GM19239 (cell line): Measurements from ENCODE around the gene TMEM80.
"Not testable (repeated sequence)": the region's sequence is repeated elsewhere in the genome, so short reads cannot be mapped to it uniquely, and the experiment has no call there.

ENCODE experiments used
- DNase-seq: peaks from one replicate; pipeline ENCODE4 v3.0.0; 2011; ENCODE audit warnings: low spot score; ENCODE audit not compliant: insufficient read length
- FAIRE-seq: peaks from 2 replicates; lab custom pipeline; 2011; peaks lifted over from hg19 to GRCh38; lab: Jason Lieb, UNC

The TMEM80 gene

DNA sequence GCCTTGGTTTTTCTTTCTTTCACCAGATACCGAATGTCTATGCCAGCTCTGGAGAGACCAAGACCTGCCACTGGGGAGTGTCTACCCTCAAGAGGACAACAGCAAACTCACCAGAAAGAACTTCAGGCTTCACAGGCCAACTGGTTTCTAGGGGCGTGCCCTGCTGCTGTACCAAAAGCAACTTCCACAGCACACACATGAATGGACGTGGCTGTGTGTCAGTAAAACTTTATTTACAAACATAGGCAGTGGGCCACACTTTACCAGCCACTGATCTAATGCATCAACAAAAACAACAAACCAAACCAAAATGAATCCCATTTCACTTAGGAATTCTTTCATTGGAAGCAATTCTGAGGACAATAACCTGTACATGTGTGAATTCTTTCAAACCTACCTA, 17.3 kb upstream of the TMEM80 start:
- FAIRE-seq = no peak
- DNase-seq = no peak

GRCh38 chr11:679271-680207, 16.1 kb upstream of the TMEM80 start:
- DNase-seq (no peak), FAIRE-seq (no peak)

DNA sequence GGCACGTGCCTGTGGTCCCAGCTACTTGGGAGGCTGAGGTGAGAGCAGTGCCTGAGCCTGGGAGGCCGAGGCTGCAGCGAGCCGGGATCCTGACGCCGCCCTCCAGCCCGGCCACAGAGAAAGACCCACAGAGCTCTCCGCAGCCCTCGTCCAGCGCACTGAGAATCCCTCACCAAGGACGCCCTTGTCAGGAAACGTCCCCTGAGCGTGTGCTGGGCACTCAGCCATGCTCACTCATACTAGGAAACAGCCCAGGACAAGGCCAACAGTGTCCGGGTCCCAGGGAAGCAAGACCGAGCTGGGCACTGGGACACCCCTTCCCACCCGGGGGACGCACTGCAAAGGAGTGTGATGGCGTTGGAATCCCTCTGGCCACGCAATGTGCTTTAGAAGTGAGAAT, 15.1 kb upstream of the TMEM80 start:
- no peak for FAIRE-seq
- no peak for DNase-seq

DNA sequence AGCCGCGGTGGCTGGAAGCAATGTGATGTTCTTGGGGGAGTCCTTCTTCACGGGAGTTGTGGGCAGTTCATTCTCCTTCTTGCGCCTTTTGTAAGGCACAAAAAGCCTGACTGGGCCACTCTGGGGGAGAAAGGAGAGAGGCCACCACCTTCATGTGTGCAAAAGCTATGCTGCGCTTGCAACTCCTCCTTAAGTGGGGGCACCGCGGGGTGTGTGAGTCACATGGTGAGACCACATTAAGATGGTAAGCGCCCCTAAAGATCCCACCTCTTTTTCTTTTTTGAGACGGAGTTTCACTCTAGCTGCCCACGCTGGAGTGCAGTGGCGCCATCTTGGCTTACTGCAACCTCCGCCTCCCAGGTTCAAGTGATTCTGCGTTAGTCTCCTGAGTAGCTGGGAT, 14.6 kb upstream of the TMEM80 start:
- no peak for FAIRE-seq
- no peak for DNase-seq

DNA sequence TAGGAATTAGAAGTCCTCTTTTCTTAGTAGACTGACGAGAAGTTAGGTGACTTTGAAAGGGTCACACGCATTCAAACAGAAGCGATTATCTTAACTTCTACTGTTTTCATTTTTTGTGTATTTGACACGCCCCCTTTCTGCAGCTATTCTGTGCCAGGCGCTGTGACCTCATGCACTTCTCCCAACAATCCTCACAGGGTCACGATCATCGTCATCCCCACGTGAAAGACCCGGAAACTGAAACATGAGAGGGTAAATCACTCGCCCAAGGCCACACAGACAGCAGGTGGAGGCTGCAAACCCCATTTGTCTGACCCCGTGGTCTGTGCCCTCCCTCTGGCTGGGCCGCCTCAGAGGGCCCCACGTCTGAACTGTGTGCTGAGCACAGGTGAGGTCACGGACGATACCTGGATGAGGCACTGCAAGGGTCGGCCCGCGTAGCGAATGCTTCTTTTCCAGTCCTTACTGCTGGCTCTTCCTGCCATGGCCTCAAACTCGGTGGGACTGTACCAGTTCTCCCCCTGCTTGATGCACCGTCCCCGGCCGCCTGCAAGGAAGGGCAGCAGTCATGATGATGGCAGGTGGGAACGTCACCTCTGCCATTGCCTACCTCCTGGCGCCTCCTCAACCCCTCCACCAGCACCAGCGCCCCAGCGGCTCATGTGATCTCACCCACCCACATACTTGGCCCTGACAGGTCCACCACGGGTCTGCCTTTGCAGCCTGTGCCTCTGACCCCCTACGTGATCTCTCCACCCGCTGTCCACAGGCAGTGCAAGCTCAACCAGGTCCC, 9.0 kb upstream of the TMEM80 start:
- DNase-seq (no peak), FAIRE-seq (no peak)

DNA sequence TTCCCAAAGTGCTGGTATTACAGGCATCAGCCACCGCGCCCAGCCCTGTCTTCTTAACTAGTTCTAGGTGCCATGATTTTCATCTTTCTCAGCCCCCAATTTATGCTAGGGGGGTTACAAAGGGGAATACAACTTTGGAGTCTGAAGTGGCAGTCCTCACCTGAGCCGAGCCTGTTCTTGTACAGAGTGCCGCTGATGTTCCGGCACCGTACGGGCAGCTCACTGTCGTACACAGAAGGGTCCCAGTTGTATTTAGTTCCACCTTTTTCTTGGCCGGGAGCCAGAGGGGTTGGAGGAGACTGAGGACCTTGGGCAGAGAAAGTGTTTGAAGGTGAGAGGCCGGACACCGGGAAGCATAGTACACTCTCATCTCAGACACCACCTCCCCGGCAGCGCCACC, 7.9 kb upstream of the TMEM80 start:
- no peak for DNase-seq
- no peak for FAIRE-seq

DNA sequence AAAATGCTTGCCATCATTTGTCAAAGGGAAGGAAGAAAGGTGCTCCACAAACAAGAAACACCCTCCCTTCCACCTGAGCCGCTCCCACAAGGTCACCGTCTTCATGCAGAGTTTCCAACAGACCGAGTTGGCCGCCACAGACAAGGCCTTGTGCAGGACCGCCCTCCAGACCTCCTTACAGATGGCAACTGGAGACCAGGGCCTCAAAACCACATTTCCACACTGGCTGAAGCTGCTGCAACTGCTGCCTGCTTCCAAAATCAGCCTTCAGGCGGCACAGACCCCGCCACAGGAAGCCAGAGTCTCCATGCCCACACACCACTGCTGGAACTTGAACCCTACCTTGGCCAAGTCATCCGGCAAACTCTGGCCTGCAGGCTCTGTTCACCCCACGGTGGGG, 6.9 kb upstream of the TMEM80 start:
- no peak for FAIRE-seq

DNA sequence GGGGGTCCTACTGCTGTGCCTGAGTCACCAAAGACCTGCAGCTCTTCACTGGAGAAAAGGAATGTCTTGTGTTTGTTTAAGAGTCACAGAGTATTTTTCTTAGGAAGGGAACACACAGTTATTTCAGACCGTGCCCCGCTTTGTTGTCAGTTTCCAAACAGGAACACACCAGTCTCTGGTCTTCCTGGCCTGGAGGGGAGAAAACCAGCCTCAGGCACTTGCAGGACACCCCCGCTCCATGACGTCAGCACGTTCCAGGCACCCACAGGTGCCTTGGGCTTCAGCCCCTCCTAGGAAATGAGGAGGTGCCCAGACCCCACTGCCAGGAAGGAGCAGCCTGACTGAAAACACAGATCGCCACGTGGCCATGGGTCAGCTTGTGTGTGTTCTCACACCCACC, 6.0 kb upstream of the TMEM80 start:
- no peak for DNase-seq
- no peak for FAIRE-seq

More for the DNA sequence above, 6.9 kb upstream of the TMEM80 start:
- DNase-seq = no peak

DNA sequence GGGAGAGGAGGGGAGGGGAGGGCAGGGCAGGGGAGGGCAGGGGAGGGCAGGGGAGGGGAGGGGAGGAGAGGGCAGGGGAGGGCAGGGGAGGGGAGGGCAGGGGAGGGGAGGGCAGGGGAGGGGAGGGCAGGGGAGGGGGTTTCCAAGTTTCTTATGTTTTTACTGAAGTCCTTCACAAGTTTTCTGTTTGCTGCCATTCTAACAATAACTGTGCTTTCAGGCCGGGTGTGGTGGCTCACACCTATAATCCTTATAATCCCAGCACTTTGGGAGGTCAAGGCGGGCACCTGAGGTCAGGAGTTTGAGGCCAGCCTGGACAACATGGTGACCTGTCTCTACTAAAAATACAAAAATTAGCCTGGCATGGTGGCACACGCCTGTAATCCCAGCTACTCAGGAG, 5.4 kb upstream of the TMEM80 start:
- FAIRE-seq, DNase-seq: not testable (repeated sequence)

GRCh38 chr11:690738-691633, 4.6 kb upstream of the TMEM80 start:
- no peak for DNase-seq
- FAIRE-seq = no peak

DNA sequence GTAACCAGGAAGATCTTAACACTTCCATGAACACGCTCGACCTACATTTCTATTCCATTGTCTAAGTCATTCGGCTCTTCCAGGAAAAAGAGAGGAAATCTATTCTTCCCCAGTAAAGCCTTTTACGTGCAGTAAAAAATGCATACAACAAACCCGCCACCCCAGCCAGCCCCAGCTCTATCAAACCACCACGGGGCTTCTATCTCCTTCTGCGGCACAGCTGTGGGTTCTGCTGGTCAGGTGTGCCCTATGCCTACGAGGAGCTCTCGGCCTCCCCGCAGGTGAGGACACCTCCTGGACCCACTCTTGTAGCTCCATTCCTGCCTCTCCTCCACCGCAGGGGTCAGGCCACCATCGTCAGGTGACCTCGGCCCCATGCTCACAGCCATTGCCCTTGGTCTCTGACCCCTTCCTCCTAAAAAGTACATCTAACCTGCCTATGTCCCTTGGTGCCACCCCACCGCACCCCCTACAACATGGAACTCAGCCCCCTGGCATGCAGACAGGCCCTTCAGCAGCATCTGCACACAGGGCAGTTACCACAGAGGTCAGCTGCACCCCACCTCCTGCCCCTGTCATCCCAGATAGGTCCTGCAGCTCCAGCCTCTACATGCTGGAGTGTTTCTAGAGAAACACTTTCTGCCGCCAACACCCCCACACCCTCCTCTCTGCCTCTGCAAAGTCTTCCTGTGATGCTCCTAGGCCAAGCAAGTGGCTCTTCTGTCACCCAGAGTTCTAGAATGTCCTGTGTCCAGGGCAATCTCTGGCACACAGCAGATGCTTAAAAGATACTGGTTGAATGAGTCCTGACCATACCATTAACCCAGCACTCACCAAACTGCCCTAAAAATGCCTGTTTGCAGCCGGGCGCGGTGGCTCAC, 3.7 kb upstream of the TMEM80 start:
- no peak for FAIRE-seq
- DNase-seq = no peak

DNA sequence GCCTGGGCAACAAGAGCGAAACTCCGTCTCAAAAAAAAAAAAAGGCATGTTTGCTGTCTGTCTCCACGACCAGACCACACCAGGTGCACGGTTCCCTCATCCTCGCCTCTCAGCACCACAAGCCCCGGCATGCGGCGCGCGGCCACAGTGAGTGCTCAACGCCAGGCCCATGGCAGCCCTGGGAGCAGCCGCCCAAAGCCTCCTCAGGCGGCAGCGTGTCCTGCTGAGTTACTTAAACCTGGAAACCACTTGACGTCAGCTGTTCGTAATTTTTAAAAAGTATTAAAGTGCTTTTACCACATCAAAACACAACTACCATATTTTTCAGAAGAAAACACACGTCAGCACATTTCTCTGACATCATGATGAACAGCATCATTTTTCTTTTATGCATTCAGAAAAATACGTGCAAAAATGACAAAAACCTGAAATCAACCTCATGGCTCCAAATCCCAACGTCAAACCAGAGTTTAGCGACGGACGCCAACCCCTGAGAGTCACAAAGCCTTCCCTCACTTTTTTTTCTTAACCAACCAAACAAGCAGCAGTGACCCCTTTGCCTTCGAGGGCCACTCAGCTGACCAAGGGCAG, 2.7 kb upstream of the TMEM80 start:
- FAIRE-seq (no peak), DNase-seq (no peak)

GRCh38 chr11:693415-693831, 2.2 kb upstream of the TMEM80 start:
- no peak for DNase-seq

GRCh38 chr11:693887-694562, 1.6 kb upstream of the TMEM80 start:
- FAIRE-seq = no peak
- no peak for DNase-seq

More at GRCh38 chr11:693415-693831, 2.2 kb upstream of the TMEM80 start:
- FAIRE-seq = peak; percentile 39

GRCh38 chr11:694563-695287, 891 bp upstream of the TMEM80 start, which contains the start of gene DEAF1:
Gene DEAF1 (minus strand): TSS chr11:695222. CDS start chr11:695047, 175 bp downstream.
- DNase-seq = peak; percentile 91

GRCh38 chr11:695288-695537, 403 bp upstream of the TMEM80 start:
- DNase-seq = no peak
- FAIRE-seq = no peak

More at GRCh38 chr11:694563-695287, 891 bp upstream of the TMEM80 start, which contains the start of gene DEAF1:
- peak; percentile 99 for FAIRE-seq

DNA sequence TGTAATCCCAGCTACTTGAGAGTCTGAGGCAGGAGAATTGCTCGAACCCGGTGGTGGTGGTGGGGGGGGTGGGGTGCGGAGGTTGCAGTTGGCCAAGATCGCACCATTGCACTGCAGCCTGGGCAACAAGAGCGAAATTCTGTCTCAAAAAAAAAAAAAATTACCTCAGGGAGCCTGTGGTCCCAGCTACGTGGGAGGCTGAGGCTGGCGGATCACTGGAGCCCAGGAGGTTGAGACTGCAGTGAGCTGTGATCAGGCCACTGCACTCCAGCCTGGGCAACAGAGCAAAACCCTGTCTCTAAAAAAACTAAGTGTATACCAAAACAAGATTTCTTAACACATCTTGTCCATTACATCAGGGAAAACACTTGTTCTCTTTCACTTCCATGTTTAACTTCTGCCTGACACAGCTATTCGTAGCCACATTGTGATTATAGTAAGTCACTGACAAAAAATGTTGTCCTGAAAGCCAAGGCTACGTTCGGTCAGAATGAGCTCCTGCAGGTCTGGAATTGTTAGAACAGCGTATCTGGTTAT, 1.4 kb downstream of the TMEM80 start:
- DNase-seq (no peak), FAIRE-seq (peak; percentile 71)
